Measurements from ENCODE around the gene GALNT11.
A peak's percentile ranks its signal among the peaks of the same experiment; 100 is the strongest.
"Not testable (repeated sequence)": the region's sequence is repeated elsewhere in the genome, so short reads cannot be mapped to it uniquely, and the experiment has no call there.

GALNT11 gene

GRCh38 chr7:152046531-152046930 lies 21.1 kb downstream of the GALNT11 start:
- in situ Hi-C loops (cut with MboI; ENCODE audit: low sequenced_read_pairs) = no loop called here
- no peak for DNase-seq (ENCODE audit: low spot score in 2 of 2)
- Histone ChIP-seq H3K4me1 (no peaks in the 10 kb centered on the region), H3K4me3 (no peak overlapping the region), H3K27me3 (ENCODE audit: low read depth) (no peaks in the 10 kb centered on the region), H3K9me3 (peaks cover 3% of the 10 kb centered on the region; the same call in 1 of the 2 replicates), H3K36me3 (replicated peaks) (no peaks in the 10 kb centered on the region)

GRCh38 chr7:152048051-152048450 lies 22.6 kb downstream of the GALNT11 start:
- Histone ChIP-seq H3K9me3 (peaks cover 3% of the 10 kb centered on the region; the same call in 1 of the 2 replicates), H3K4me1 (peaks cover 2% of the 10 kb centered on the region), H3K36me3 (replicated peaks) (no peaks in the 10 kb centered on the region), H3K4me3 (no peak overlapping the region), H3K27me3 (ENCODE audit: low read depth) (no peaks in the 10 kb centered on the region)
- in situ Hi-C loops (cut with MboI; ENCODE audit: low sequenced_read_pairs) = no loop called here
- DNase-seq (ENCODE audit: low spot score in 2 of 2) = no peak

- H3K27me3 ChIP-seq (ENCODE audit: low read depth) = no peaks in the 10 kb centered on the region
- H3K9me3 ChIP-seq = no peaks in the 10 kb centered on the region
- in situ Hi-C loops (cut with MboI; ENCODE audit: low sequenced_read_pairs) = no loop called here
- H3K4me3 ChIP-seq = no peak overlapping the region
- H3K36me3 ChIP-seq (replicated peaks) = no peaks in the 10 kb centered on the region
- peaks cover 6% of the 10 kb centered on the region for H3K4me1 ChIP-seq
- DNase-seq (ENCODE audit: low spot score in 2 of 2) = no peak
Observed at GRCh38 chr7:152050547-152050971, 25.1 kb downstream of the GALNT11 start.

- Histone ChIP-seq H3K4me3 (no peak overlapping the region), H3K9me3 (no peaks in the 10 kb centered on the region), H3K4me1 (peaks cover 6% of the 10 kb centered on the region), H3K27me3 (ENCODE audit: low read depth) (no peaks in the 10 kb centered on the region), H3K36me3 (replicated peaks) (no peaks in the 10 kb centered on the region)
- in situ Hi-C loops (cut with MboI; ENCODE audit: low sequenced_read_pairs) = no loop called here
- no peak for DNase-seq (ENCODE audit: low spot score in 2 of 2)
Observed at GRCh38 chr7:152051968-152052367, 26.5 kb downstream of the GALNT11 start.

GRCh38 chr7:152052771-152053170 lies 27.3 kb downstream of the GALNT11 start:
- no peaks in the 10 kb centered on the region for H3K9me3 ChIP-seq
- no peaks in the 10 kb centered on the region for H3K27me3 ChIP-seq (ENCODE audit: low read depth)
- DNase-seq (ENCODE audit: low spot score in 2 of 2) = peak; percentile 67 to 70
- no peaks in the 10 kb centered on the region for H3K36me3 ChIP-seq (replicated peaks)
- in situ Hi-C loops (cut with MboI; ENCODE audit: low sequenced_read_pairs) = no loop called here
- H3K4me3 ChIP-seq = no peak overlapping the region
- peaks cover 6% of the 10 kb centered on the region for H3K4me1 ChIP-seq

GRCh38 chr7:152054367-152055230 lies 29.1 kb downstream of the GALNT11 start:
- in situ Hi-C loops (cut with MboI; ENCODE audit: low sequenced_read_pairs) = no loop called here
- no peaks in the 10 kb centered on the region for H3K27me3 ChIP-seq (ENCODE audit: low read depth)
- H3K9me3 ChIP-seq = no peaks in the 10 kb centered on the region
- no peak for DNase-seq (ENCODE audit: low spot score in 2 of 2)
- H3K36me3 ChIP-seq (replicated peaks) = no peaks in the 10 kb centered on the region
- peaks cover 6% of the 10 kb centered on the region for H3K4me1 ChIP-seq
- no peak overlapping the region for H3K4me3 ChIP-seq

- DNase-seq (ENCODE audit: low spot score in 2 of 2) = no peak
- Histone ChIP-seq H3K36me3 (replicated peaks) (no peaks in the 10 kb centered on the region), H3K4me3 (no peak overlapping the region), H3K27me3 (ENCODE audit: low read depth) (no peaks in the 10 kb centered on the region), H3K9me3 (no peaks in the 10 kb centered on the region), H3K4me1 (peaks cover 6% of the 10 kb centered on the region)
- in situ Hi-C loops (cut with MboI; ENCODE audit: low sequenced_read_pairs) = no loop called here
Observed at GRCh38 chr7:152056621-152057274, 31.3 kb downstream of the GALNT11 start.

GRCh38 chr7:152059311-152059710 lies 33.8 kb downstream of the GALNT11 start:
- no peaks in the 10 kb centered on the region for H3K9me3 ChIP-seq
- no peaks in the 10 kb centered on the region for H3K36me3 ChIP-seq (replicated peaks)
- no peaks in the 10 kb centered on the region for H3K27me3 ChIP-seq (ENCODE audit: low read depth)
- no peak overlapping the region for H3K4me3 ChIP-seq
- in situ Hi-C loops (cut with MboI; ENCODE audit: low sequenced_read_pairs) = no loop called here
- no peak for DNase-seq (ENCODE audit: low spot score in 2 of 2)
- H3K4me1 ChIP-seq = no peaks in the 10 kb centered on the region

GRCh38 chr7:152061086-152061485 lies 35.6 kb downstream of the GALNT11 start:
- H3K27me3 ChIP-seq (ENCODE audit: low read depth); in situ Hi-C loops (cut with MboI; ENCODE audit: low sequenced_read_pairs); H3K36me3 ChIP-seq (replicated peaks); DNase-seq (ENCODE audit: low spot score in 2 of 2); H3K4me3 ChIP-seq; H3K4me1 ChIP-seq; H3K9me3 ChIP-seq: not testable (repeated sequence)

GRCh38 chr7:152063192-152063591 lies 37.7 kb downstream of the GALNT11 start:
- H3K4me3 ChIP-seq; H3K9me3 ChIP-seq; H3K4me1 ChIP-seq; in situ Hi-C loops (cut with MboI; ENCODE audit: low sequenced_read_pairs); DNase-seq (ENCODE audit: low spot score in 2 of 2); H3K36me3 ChIP-seq (replicated peaks); H3K27me3 ChIP-seq (ENCODE audit: low read depth): not testable (repeated sequence)

GRCh38 chr7:152063821-152064220 lies 38.3 kb downstream of the GALNT11 start:
- DNase-seq (ENCODE audit: low spot score in 2 of 2); H3K4me3 ChIP-seq; H3K36me3 ChIP-seq (replicated peaks); H3K27me3 ChIP-seq (ENCODE audit: low read depth); in situ Hi-C loops (cut with MboI; ENCODE audit: low sequenced_read_pairs); H3K9me3 ChIP-seq; H3K4me1 ChIP-seq: not testable (repeated sequence)

- DNase-seq (ENCODE audit: low spot score in 2 of 2); H3K4me1 ChIP-seq; H3K4me3 ChIP-seq; in situ Hi-C loops (cut with MboI; ENCODE audit: low sequenced_read_pairs); H3K36me3 ChIP-seq (replicated peaks); H3K9me3 ChIP-seq: not testable (repeated sequence)
- peaks cover 11% of the 10 kb centered on the region for H3K27me3 ChIP-seq (ENCODE audit: low read depth)
Observed at GRCh38 chr7:152065800-152066344, 40.4 kb downstream of the GALNT11 start.

- no peak for DNase-seq (ENCODE audit: low spot score in 2 of 2)
- no peak overlapping the region for H3K4me3 ChIP-seq
- peaks cover 15% of the 10 kb centered on the region for H3K4me1 ChIP-seq
- no peaks in the 10 kb centered on the region for H3K9me3 ChIP-seq
- in situ Hi-C loops (cut with MboI; ENCODE audit: low sequenced_read_pairs) = no loop called here
- peaks cover 36% of the 10 kb centered on the region for H3K27me3 ChIP-seq (ENCODE audit: low read depth)
- no peaks in the 10 kb centered on the region for H3K36me3 ChIP-seq (replicated peaks)
Observed at GRCh38 chr7:152072421-152072820, 46.9 kb downstream of the GALNT11 start.

- no peaks in the 10 kb centered on the region for H3K36me3 ChIP-seq (replicated peaks)
- no peaks in the 10 kb centered on the region for H3K9me3 ChIP-seq
- DNase-seq (ENCODE audit: low spot score in 2 of 2) = no peak
- peaks cover 43% of the 10 kb centered on the region for H3K27me3 ChIP-seq (ENCODE audit: low read depth)
- in situ Hi-C loops (cut with MboI; ENCODE audit: low sequenced_read_pairs) = no loop called here
- no peak overlapping the region for H3K4me3 ChIP-seq
- H3K4me1 ChIP-seq = peaks cover 15% of the 10 kb centered on the region
Observed at GRCh38 chr7:152073352-152073751, 47.9 kb downstream of the GALNT11 start.

Data from HAP-1 (cell line).